Neural crest cell (in vitro differentiated cells): Measurements from ENCODE around the gene SMARCA2. TPM values are rescaled to one million over a fixed set of nuclear protein-coding genes. Genes with fewer than 3 reads are reported as not detected.

Source experiments
- DNase-seq: peaks from one replicate; pipeline ENCODE4 v3.0.0; 2021; ENCODE audit warnings: low read depth, mixed read lengths, low spot score
- H3K27ac Mint-ChIP-seq: one replicate; pipeline ENCODE4 v1.8.0; 2021; ENCODE audit warnings: mild to moderate bottlenecking, mixed read lengths; ENCODE audit not compliant: unreplicated experiment
- H3K27me3 Mint-ChIP-seq: 2 replicates; pipeline ENCODE4 v1.8.0; 2021; ENCODE audit warnings: low read depth, mild to moderate bottlenecking, mixed read lengths
- H3K36me3 Mint-ChIP-seq: 2 replicates; pipeline ENCODE4 v1.8.0; 2021; ENCODE audit warnings: low read depth, mild to moderate bottlenecking, mixed read lengths
- H3K4me1 Mint-ChIP-seq: 2 replicates; pipeline ENCODE4 v1.8.0; 2021; ENCODE audit warnings: mixed read lengths
- H3K4me3 Mint-ChIP-seq: one replicate; pipeline ENCODE4 v1.8.0; 2021; ENCODE audit warnings: mild to moderate bottlenecking, mixed read lengths
- H3K9me3 Mint-ChIP-seq: 2 replicates; pipeline ENCODE4 v1.8.0; 2021; ENCODE audit warnings: mixed read lengths
- CTCF ChIP-seq: fragments of 200-600 bp; sonication (generic); conservative IDR thresholded peaks from 2 replicates; pipeline ENCODE4 v1.5.0; 2021; ENCODE audit warnings: antibody characterized with exemption, mild to moderate bottlenecking
- total RNA-seq: library from RNA; stranded (reverse); gene quantifications from 2 replicates; pipeline ENCODE4 v1.2.1, GENCODE V29; 2021

Gene SMARCA2
- total RNA-seq, 1 donor from 2014 or later, result 19.4 TPM

GRCh38 chr9:2018764-2019558 is 3.8 kb downstream of the SMARCA2 start:
- Mint-ChIP-seq H3K27ac (no peak overlapping the region), H3K36me3 (no peaks in the 10 kb centered on the region), H3K9me3 (no peaks in the 10 kb centered on the region), H3K27me3 (peaks cover 68% of the 10 kb centered on the region), H3K4me1 (peaks cover 21% of the 10 kb centered on the region), H3K4me3 (peak overlapping the region; percentile 88)
- DNase-seq, result no peak
- TF ChIP-seq CTCF, result no peak

- peak overlapping the region; percentile 57 for H3K4me3 Mint-ChIP-seq
- no peaks in the 10 kb centered on the region for H3K9me3 Mint-ChIP-seq
- H3K27me3 Mint-ChIP-seq, result peaks cover 60% of the 10 kb centered on the region
- TF ChIP-seq CTCF, result no peak
- H3K4me1 Mint-ChIP-seq, result peaks cover 21% of the 10 kb centered on the region
- no peak overlapping the region for H3K27ac Mint-ChIP-seq
- DNase-seq, result no peak
- no peaks in the 10 kb centered on the region for H3K36me3 Mint-ChIP-seq
Measured at GRCh38 chr9:2019723-2020122, 4.6 kb downstream of the SMARCA2 start.

GRCh38 chr9:2021731-2022130 is 6.6 kb downstream of the SMARCA2 start:
- H3K36me3 Mint-ChIP-seq, result no peaks in the 10 kb centered on the region
- H3K27me3 Mint-ChIP-seq, result peaks cover 47% of the 10 kb centered on the region
- no peak overlapping the region for H3K27ac Mint-ChIP-seq
- no peak for DNase-seq
- H3K4me1 Mint-ChIP-seq, result peaks cover 20% of the 10 kb centered on the region
- no peak for TF ChIP-seq CTCF
- H3K4me3 Mint-ChIP-seq, result no peak overlapping the region
- H3K9me3 Mint-ChIP-seq, result no peaks in the 10 kb centered on the region

- peaks cover 2% of the 10 kb centered on the region for H3K9me3 Mint-ChIP-seq
- no peak overlapping the region for H3K27ac Mint-ChIP-seq
- H3K27me3 Mint-ChIP-seq, result peaks cover 44% of the 10 kb centered on the region
- peaks cover 20% of the 10 kb centered on the region for H3K4me1 Mint-ChIP-seq
- no peak for TF ChIP-seq CTCF
- DNase-seq, result no peak
- H3K4me3 Mint-ChIP-seq, result no peak overlapping the region
- H3K36me3 Mint-ChIP-seq, result no peaks in the 10 kb centered on the region
Measured at GRCh38 chr9:2022560-2022959, 7.4 kb downstream of the SMARCA2 start.

- H3K4me1 Mint-ChIP-seq, result peaks cover 17% of the 10 kb centered on the region
- peaks cover 39% of the 10 kb centered on the region for H3K27me3 Mint-ChIP-seq
- H3K27ac Mint-ChIP-seq, result no peak overlapping the region
- DNase-seq, result no peak
- no peak overlapping the region for H3K4me3 Mint-ChIP-seq
- H3K36me3 Mint-ChIP-seq, result no peaks in the 10 kb centered on the region
- no peak for TF ChIP-seq CTCF
- peaks cover 3% of the 10 kb centered on the region for H3K9me3 Mint-ChIP-seq
Measured at GRCh38 chr9:2023042-2023441, 7.9 kb downstream of the SMARCA2 start.
